Cardiac fibroblast (primary cell): ENCODE data around the gene TRPM8.

Experiments used
- DNase-seq, 2 donors: peaks; one replicate each; pipeline versions ENCODE4 v3.0.0 to v3.0.0-alpha.2; 2010; ENCODE audit warnings: low read depth in 2 of 2
- H3K4me3 ChIP-seq, 2 donors: replicated peaks in 1 of 2; 1 replicate in 1 of 2; 2 replicates in 1 of 2; pipeline ENCODE4 v1.5.1; 2011; ENCODE audit warnings: low read depth in 2 of 2, low read length in 2 of 2, mild to moderate bottlenecking in 2 of 2, moderate library complexity in 1 of 2
- CTCF ChIP-seq: IDR thresholded peaks from one replicate; pipeline ENCODE4 v1.5.1; 2011; ENCODE audit warnings: low read depth, mild to moderate bottlenecking, low read length, inconsistent platforms

TRPM8 gene

DNA sequence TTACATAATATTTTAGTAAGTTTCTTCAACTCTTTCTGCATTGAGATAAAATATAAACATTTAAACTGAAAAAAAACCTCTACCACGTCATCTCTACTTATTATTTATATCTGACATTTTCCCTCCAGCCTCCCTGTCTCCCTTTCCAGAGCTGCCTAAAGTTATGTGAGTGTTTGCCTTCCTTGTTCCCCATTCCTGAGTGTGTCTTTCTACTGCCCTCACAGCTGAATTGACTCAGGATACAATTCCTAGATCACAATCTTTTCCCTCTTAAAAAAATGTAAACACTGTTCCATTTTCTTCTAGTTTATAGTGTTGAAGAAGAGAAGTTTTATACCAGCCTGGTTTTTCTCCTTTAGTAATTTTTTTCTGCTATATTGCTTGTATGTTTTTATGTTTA is 5.3 kb downstream of the TRPM8 start:
- H3K4me3 ChIP-seq: no peak overlapping the region
- TF ChIP-seq CTCF: no peak
- no peak for DNase-seq

GRCh38 chr2:233925402-233925801 is 8.2 kb downstream of the TRPM8 start:
- DNase-seq: no peak
- TF ChIP-seq CTCF: no peak

DNA sequence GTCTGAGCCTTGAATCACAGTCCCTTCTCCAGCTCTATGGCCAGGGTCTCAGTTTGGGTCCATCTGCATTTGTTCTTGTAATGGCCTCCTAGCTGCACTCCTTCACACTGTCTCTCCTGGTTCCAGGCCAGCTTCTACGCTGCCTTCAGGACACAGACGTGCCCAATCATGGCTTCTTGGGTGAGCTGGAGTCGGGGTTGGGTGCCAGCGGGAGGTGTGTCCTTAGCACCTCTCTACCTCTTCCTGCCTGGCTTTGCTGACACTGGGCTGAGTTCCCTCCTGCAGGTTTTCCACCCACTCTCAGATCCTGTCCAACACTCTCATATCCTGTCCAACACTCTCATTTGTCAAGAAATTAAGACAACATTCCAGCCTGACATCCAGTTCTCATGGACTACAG is 9.6 kb downstream of the TRPM8 start:
- H3K4me3 ChIP-seq: no peak overlapping the region
- no peak for DNase-seq
- TF ChIP-seq CTCF: no peak

More at GRCh38 chr2:233925402-233925801, 8.2 kb downstream of the TRPM8 start:
- H3K4me3 ChIP-seq: no peak overlapping the region

DNA sequence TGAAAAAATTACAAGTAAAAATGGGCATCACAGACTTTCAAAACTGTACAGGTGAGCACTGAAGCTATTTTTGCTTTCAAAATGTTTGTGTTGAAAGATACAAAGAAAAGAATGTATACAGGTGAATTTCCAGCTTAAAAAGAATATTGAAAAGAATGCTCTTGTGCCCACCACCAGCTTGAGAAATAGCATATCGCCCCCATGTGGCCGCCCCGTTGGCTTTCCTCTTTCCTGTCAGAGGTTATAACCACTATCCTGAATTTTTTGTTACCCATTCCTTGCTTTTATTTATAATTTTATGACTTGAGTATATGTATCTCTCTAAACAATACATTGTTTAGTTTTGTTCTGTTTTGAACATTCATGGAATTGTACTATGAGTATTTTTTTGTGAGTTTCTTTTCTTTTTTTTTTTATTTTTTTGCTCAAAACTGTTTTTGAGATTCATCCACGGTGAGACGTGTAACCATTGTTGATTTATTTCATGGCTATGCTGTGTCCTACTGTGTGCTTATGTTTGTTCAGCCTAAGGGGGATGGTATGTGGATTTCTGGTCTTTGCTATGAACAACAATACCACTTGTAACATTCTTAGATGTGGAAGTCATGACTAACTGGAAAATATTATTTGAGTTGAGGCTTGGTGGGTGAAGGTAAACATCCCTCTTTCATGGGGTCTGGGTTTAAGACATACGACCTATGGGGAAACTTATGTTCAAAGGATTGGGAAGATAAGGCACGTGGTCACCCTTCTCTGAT is 11.6 kb downstream of the TRPM8 start:
- peak; percentile 48 to 52 for DNase-seq

DNA sequence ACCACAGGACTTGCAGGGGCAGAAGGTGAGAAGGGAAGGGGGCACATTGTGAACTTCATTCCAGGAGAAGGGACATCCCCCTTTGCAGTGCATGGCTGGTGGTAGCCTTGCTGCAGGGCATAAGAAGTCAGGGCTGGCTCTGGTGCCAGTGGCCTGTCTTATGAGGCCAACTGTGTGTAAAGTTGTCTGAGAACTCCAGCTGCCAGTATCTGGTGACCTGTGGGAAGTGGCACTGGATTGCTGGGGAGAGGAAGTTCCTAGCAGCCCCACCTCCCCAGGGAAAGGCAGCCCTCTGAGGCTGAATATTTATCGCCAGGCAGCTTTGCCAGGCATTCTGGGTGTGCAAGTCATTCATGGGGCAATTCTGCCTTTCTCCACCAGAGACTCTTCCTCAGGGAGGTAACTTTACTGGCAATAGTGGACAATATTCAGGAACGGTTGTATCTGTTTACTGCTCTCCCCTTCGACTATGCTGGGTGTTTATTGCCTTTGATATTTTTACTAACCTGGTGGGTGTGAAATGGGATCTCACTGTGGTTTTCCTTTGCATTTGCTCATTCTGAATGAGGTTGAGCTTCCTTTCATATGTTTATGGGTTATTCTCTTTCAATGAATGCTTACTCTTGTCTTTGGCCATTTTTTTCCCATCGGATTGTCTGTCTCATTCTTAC is 12.3 kb downstream of the TRPM8 start:
- TF ChIP-seq CTCF: no peak
- DNase-seq: peak in 1 of 2 donors; percentile 7
- no peak overlapping the region for H3K4me3 ChIP-seq

More for the DNA sequence above, 11.6 kb downstream of the TRPM8 start:
- H3K4me3 ChIP-seq: no peak overlapping the region
- TF ChIP-seq CTCF: peak; percentile 61

DNA sequence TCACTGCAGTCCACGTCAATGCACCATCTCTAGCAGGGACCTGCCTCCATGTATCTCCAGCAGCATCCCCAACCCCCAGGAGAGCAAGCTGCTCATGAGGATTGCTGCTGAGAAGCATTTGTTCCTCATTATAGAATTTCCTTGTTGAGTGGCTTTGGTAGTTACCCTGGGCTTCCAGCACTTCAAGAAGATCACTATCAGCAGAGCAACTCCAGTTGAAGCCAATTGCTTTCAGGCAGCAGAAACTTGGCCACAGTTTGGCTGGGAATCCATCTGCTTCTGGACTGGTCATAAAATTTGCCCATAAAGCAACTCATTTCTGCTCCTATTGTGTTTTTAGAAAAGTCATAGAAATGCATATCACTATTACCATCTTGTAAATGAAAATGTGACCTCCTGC is 17.4 kb downstream of the TRPM8 start:
- no peak for DNase-seq
- H3K4me3 ChIP-seq: no peak overlapping the region
- no peak for TF ChIP-seq CTCF
